GM18870 (cell line): ENCODE measurements around the gene PCA3.

ENCODE experiments used
- ATAC-seq: cut with Tn5 transposase; IDR thresholded peaks from one replicate; pipeline ENCODE4 v1.9.1; 2021; ENCODE audit warnings: moderate library complexity; ENCODE audit not compliant: unreplicated experiment

The PCA3 gene

GRCh38 chr9:76820431-76820830, 56.2 kb downstream of the PCA3 start:
- ATAC-seq, result no peak

GRCh38 chr9:76827296-76828080, 63.2 kb downstream of the PCA3 start:
- no peak for ATAC-seq

DNA sequence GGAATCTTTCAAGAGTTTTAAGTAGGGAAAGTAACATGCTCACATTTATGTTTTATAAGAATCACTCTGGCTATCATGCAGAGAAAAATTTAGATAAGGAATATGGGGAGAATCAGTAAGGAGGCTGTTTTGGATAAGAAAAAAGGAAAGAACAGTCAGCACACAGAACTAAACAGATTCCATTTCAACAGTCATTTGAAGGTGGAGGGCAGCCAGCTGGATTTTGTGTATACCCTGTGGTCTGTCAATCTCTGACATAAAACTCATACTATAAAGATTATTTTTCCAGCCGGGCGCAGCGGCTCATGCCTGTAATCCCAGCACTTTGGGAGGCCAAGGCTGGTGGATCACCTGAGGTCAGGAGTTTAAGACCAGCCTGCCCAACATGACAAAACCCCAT, 64.2 kb downstream of the PCA3 start:
- ATAC-seq, result no peak

GRCh38 chr9:76835571-76836283, 71.5 kb downstream of the PCA3 start:
- no peak for ATAC-seq
